AG04450 (cell line): Measurements from ENCODE around the gene DCHS2. TPM values are rescaled to one million over a fixed set of nuclear protein-coding genes. Genes with fewer than 3 reads are reported as not detected.

ENCODE experiments used
- CTCF ChIA-PET: fragments of 300-600, 350-600 bp; formaldehyde crosslinking; extraction: SDS; loops from one replicate; lab custom pipeline; 2022; ENCODE audit warnings: antibody characterized with exemption, inconsistent platforms; lab: Charles Lee
- POLR2A ChIA-PET: fragments of 350-600 bp; formaldehyde crosslinking; extraction: SDS; loops from one replicate; lab custom pipeline; 2021; ENCODE audit warnings: antibody characterized with exemption, inconsistent platforms; lab: Yijun Ruan, JAX
- DNase-seq: peaks from one replicate; pipeline ENCODE4 v3.0.0-alpha.2; 2011; ENCODE audit warnings: low read depth, low spot score
- H3K27ac ChIP-seq: one replicate; pipeline ENCODE4 v1.5.1; 2012; ENCODE audit warnings: low read depth, low read length, control low read depth
- H3K27me3 ChIP-seq: one replicate; pipeline ENCODE4 v1.6.0; 2012; ENCODE audit warnings: low read length; ENCODE audit not compliant: control insufficient read depth, insufficient read depth
- H3K4me3 ChIP-seq: 2 replicates; pipeline ENCODE4 v1.5.1; 2011; ENCODE audit warnings: mild to moderate bottlenecking, low read depth, low read length, control low read depth
- H3K9me3 ChIP-seq: 2 replicates; pipeline ENCODE4 v1.5.1; 2012; ENCODE audit warnings: low read length; ENCODE audit not compliant: control insufficient read depth, insufficient read depth
- polyA plus RNA-seq: library from polyadenylated mRNA; depleted of rRNA; stranded (reverse); fragments of >200 nt; gene quantifications from 2 replicates; pipeline ENCODE4 v1.2.3, GENCODE V29; 2011
- TF ChIP-seq, protein P1 (sequence below): IDR thresholded peaks from 2 replicates; pipeline ENCODE4 v1.5.1; 2011; ENCODE audit warnings: low read depth, low read length, control low read depth, inconsistent platforms

DCHS2 gene
- polyA plus RNA-seq, 1 experiment, result not detected

GRCh38 chr4:154450966-154451365 is 40.6 kb downstream of the DCHS2 start:
- Histone ChIP-seq H3K9me3 (no peaks in the 10 kb centered on the region), H3K27me3 (no peaks in the 10 kb centered on the region), H3K27ac (no peak overlapping the region), H3K4me3 (no peak overlapping the region)
- DNase-seq, result no peak
- ChIA-PET CTCF (no interaction called here), POLR2A (no interaction called here)
- TF ChIP-seq, protein P1, sequence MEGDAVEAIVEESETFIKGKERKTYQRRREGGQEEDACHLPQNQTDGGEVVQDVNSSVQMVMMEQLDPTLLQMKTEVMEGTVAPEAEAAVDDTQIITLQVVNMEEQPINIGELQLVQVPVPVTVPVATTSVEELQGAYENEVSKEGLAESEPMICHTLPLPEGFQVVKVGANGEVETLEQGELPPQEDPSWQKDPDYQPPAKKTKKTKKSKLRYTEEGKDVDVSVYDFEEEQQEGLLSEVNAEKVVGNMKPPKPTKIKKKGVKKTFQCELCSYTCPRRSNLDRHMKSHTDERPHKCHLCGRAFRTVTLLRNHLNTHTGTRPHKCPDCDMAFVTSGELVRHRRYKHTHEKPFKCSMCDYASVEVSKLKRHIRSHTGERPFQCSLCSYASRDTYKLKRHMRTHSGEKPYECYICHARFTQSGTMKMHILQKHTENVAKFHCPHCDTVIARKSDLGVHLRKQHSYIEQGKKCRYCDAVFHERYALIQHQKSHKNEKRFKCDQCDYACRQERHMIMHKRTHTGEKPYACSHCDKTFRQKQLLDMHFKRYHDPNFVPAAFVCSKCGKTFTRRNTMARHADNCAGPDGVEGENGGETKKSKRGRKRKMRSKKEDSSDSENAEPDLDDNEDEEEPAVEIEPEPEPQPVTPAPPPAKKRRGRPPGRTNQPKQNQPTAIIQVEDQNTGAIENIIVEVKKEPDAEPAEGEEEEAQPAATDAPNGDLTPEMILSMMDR, result no peak

DNA sequence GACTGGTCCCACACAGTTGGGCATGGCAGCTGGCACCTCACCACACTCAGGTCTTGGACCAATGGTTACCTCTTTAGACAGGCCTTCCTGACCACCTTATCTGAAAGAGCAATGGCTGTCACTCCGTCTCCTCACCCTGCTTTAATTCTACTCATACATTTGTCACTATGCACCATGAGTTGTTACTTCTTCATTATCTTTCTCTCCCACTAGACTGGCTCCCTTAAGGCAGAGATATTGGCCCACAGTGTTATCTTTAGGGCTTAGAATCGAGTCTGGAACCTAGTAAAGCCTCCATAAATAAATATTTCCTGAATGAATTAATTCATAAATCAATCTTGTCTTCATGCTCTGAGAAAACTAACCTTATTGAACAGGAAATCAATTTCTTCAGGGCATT is 46.6 kb downstream of the DCHS2 start:
- no peak overlapping the region for H3K27ac ChIP-seq
- POLR2A ChIA-PET, result no interaction called here
- H3K9me3 ChIP-seq, result no peaks in the 10 kb centered on the region
- CTCF ChIA-PET, result no interaction called here
- H3K27me3 ChIP-seq, result no peaks in the 10 kb centered on the region
- no peak overlapping the region for H3K4me3 ChIP-seq
- TF ChIP-seq, protein P1, result no peak
- DNase-seq, result no peak

GRCh38 chr4:154441982-154442381 is 49.6 kb downstream of the DCHS2 start:
- ChIA-PET POLR2A (no interaction called here), CTCF (no interaction called here)
- Histone ChIP-seq H3K9me3 (no peaks in the 10 kb centered on the region), H3K4me3 (no peak overlapping the region), H3K27ac (no peak overlapping the region), H3K27me3 (no peaks in the 10 kb centered on the region)
- TF ChIP-seq, protein P1, result no peak
- no peak for DNase-seq

DNA sequence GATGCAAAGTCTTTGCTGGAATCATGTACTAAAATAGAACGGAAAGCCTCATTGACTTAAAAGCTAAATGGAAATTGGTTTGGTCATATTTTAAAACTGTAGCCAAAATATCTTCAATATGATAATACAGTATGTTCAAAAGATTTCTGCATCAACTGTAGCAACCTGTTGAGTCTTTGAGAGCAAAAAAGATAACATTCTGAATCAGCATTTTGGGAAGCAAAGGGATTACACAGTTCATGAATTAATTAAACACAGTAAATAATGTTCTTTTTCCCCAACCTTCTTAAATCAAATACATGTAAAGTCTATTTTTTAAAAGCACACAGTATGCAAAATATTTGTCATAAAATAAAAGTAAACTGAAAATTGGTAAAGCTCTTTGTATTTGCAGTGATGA is 50.5 kb downstream of the DCHS2 start:
- DNase-seq, result no peak
- CTCF ChIA-PET, result no interaction called here
- no peaks in the 10 kb centered on the region for H3K27me3 ChIP-seq
- H3K4me3 ChIP-seq, result no peak overlapping the region
- H3K9me3 ChIP-seq, result no peaks in the 10 kb centered on the region
- POLR2A ChIA-PET, result no interaction called here
- H3K27ac ChIP-seq, result no peak overlapping the region
- TF ChIP-seq, protein P1, result no peak

DNA sequence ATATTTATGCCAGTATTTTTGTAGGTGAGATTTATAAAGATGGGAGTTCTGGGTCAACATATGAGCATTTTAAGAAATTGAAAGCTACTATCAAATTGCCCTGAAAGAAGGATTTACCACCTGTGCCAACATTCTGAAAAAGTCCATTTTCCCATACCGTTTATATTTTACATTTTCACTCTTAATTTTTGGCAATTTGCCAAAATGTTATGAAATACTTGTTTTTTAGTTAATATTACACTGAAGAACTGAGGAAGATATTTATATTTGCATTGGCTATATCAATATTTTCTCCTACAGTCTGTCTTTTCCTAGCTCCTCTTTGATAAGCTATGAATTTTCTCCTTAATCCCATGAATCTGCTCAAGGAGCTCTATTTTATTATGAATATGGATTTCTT is 52.4 kb downstream of the DCHS2 start:
- TF ChIP-seq, protein P1, result no peak
- H3K27ac ChIP-seq, result no peak overlapping the region
- ChIA-PET CTCF (no interaction called here), POLR2A (no interaction called here)
- no peak overlapping the region for H3K4me3 ChIP-seq
- no peak for DNase-seq
- no peaks in the 10 kb centered on the region for H3K9me3 ChIP-seq
- H3K27me3 ChIP-seq, result no peaks in the 10 kb centered on the region
